Kidney (tissue), 14 donors: ENCODE data around the gene DCAF12. TPM values are rescaled to one million over a fixed set of nuclear protein-coding genes. Genes with fewer than 3 reads are reported as not detected.

Source experiments
- DNase-seq, 5 donors: peaks; one replicate each; pipeline ENCODE4 v3.0.0-alpha.2; 2013 to 2020
- FAIRE-seq: peaks from 2 replicates; lab custom pipeline; 2012; peaks lifted over from hg19 to GRCh38; lab: Jason Lieb, UNC
- H3K27ac ChIP-seq, 2 donors: one replicate each; pipeline ENCODE4 v1.7.0; 2013; ENCODE audit warnings: low read depth in 2 of 2, low read length in 2 of 2, inconsistent platforms in 1 of 2
- H3K27me3 ChIP-seq: one replicate; pipeline ENCODE4 v1.7.1; 2013; ENCODE audit warnings: low read length, inconsistent platforms; ENCODE audit not compliant: control insufficient read depth, insufficient read depth
- H3K36me3 ChIP-seq, 3 donors: one replicate each; pipeline versions ENCODE4 v1.7.0 to v1.7.1; 2013; ENCODE audit warnings: low read length in 3 of 3, control low read depth in 1 of 3, inconsistent platforms in 1 of 3; ENCODE audit not compliant: insufficient read depth in 3 of 3, control insufficient read depth in 2 of 3
- H3K4me1 ChIP-seq, 3 donors: one replicate each; pipeline versions ENCODE4 v1.7.0 to v1.7.1; 2013; ENCODE audit warnings: low read length in 3 of 3, inconsistent platforms in 1 of 3, low read depth in 1 of 3; ENCODE audit not compliant: control insufficient read depth in 2 of 3, insufficient read depth in 2 of 3
- H3K4me3 ChIP-seq, 3 donors: one replicate each; pipeline versions ENCODE4 v1.7.0 to v1.8.1; 2013; ENCODE audit warnings: low read length in 3 of 3, control low read depth in 1 of 3, inconsistent platforms in 1 of 3
- H3K9ac ChIP-seq, 3 donors: one replicate each; pipeline versions ENCODE4 v1.7.0 to v1.7.1; 2013; ENCODE audit warnings: low read length in 3 of 3, control low read depth in 1 of 3, inconsistent platforms in 1 of 3
- H3K9me3 ChIP-seq, 3 donors: one replicate each; pipeline versions ENCODE4 v1.7.0 to v1.7.1; 2013; ENCODE audit warnings: low read length in 3 of 3, control low read depth in 1 of 3, inconsistent platforms in 1 of 3; ENCODE audit not compliant: control insufficient read depth in 2 of 3, insufficient read depth in 1 of 3
- CTCF ChIP-seq: IDR thresholded peaks from 3 replicates; pipeline ENCODE4 v1.5.1; 2012; ENCODE audit warnings: mild to moderate bottlenecking, moderate library complexity, borderline replicate concordance; ENCODE audit not compliant: insufficient read depth; ENCODE audit errors: extremely low read depth
- intact Hi-C: fragments of 100-400 bp; cut with DNase I; formaldehyde crosslinking; loops from one replicate; pipeline ENCODE4 v1.11.1; 2022
- polyA plus RNA-seq: library from polyadenylated mRNA; stranded (reverse); fragments of 350-450 nt; fragmentation: Illumina TruSeq; extraction: RNeasy Lipid Tissue Mini Kit (QIAGEN cat#74804); gene quantifications from one replicate; pipeline ENCODE4 v1.2.3, GENCODE V29; 2014; ENCODE audit warnings: low read depth, low replicate concordance; ENCODE audit not compliant: insufficient read depth
- total RNA-seq: library from RNA; stranded (reverse); fragmentation: NEBNext Ultra II Directional; extraction: Animal tissue kit (Norgen Biotek cat#: 25700); gene quantifications from one replicate; pipeline ENCODE4 v1.2.1, GENCODE V29; 2021
- donor health status: control.
- donor health status: control.
- donor health status: control.
- donor health status: control.
- donor health status: control.
- donor health status: DM: yes; HTN: yes; CAD: no.
- donor health status: Normal renal cell carcinoma (clear cell type).

Gene DCAF12
- total and polyA plus RNA-seq, 2 donors from 2014 or later, result 11.8 to 33.0 TPM

DNA sequence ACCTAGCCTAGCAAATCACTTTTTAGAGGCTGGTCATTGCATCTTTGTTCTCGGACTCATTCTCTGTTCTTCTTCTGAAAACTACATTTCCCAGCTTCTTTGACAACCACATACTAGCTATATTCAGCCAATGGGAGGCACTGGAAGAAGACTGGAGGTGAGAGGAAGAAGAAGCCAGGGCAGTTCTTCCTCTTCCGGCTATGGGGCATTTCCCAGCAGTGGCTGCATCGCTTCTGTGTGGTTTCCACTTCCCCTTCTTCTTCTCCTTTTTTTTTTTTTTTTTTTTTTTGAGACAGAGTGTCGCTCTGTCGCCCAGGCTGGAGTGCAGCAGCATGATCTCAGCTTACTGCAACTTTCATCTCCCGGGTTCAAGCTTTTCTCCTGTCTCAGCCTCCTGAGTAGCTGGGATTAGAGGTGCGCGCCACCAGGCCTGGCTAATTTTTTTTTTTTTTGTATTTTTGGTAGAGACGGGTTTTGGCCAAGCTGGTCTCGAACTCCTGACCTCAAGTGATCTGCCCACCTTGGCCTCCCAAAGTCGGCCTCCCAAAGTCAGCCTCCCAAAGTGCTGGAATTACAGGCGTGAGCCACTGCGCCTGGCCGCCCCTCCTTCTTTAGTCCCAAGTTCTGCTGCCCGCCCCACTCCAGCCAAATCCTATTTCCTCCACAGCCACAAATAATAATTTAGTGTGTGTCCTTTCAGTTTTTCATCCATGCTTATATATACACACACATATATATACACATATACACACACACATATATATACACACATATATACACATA, 45.4 kb upstream of the DCAF12 start:
- H3K4me1 ChIP-seq, result peaks cover 0 to 4% (median 3%) of the 10 kb centered on the region in 3 donors
- DNase-seq, result no peak
- no peak overlapping the region for H3K27ac ChIP-seq
- no peaks in the 10 kb centered on the region for H3K27me3 ChIP-seq
- TF ChIP-seq CTCF, result no peak
- no peaks in the 10 kb centered on the region for H3K36me3 ChIP-seq
- H3K9me3 ChIP-seq, result no peaks in the 10 kb centered on the region
- no peak overlapping the region for H3K9ac ChIP-seq
- no peak for FAIRE-seq
- intact Hi-C loops, result no loop called here
- H3K4me3 ChIP-seq, result no peak overlapping the region

- peaks cover 0 to 4% (median 3%) of the 10 kb centered on the region in 3 donors for H3K4me1 ChIP-seq
- FAIRE-seq (no peak), DNase-seq (peak in 3 of 5 donors; percentile 21 to 74 (median 36))
- no peaks in the 10 kb centered on the region for H3K9me3 ChIP-seq
- H3K4me3 ChIP-seq, result no peak overlapping the region
- no peak overlapping the region for H3K9ac ChIP-seq
- intact Hi-C loops, result no loop called here
- H3K36me3 ChIP-seq, result no peaks in the 10 kb centered on the region
- no peak for TF ChIP-seq CTCF
- no peak overlapping the region for H3K27ac ChIP-seq
- no peaks in the 10 kb centered on the region for H3K27me3 ChIP-seq
Measured at GRCh38 chr9:34170237-34170991, 43.9 kb upstream of the DCAF12 start.

- DNase-seq (no peak), FAIRE-seq (no peak)
- intact Hi-C loops, result no loop called here
Measured at GRCh38 chr9:34169125-34169524, 42.6 kb upstream of the DCAF12 start.

More at GRCh38 chr9:34169125-34169524, 42.6 kb upstream of the DCAF12 start:
- H3K4me3 ChIP-seq, result no peak overlapping the region
- H3K27ac ChIP-seq, result no peak overlapping the region
- no peaks in the 10 kb centered on the region for H3K27me3 ChIP-seq
- no peaks in the 10 kb centered on the region for H3K9me3 ChIP-seq
- H3K4me1 ChIP-seq, result peaks cover 0 to 4% (median 3%) of the 10 kb centered on the region in 3 donors
- H3K9ac ChIP-seq, result no peak overlapping the region
- H3K36me3 ChIP-seq, result no peaks in the 10 kb centered on the region
- TF ChIP-seq CTCF, result no peak
